ENCODE results near the gene CLINT1. TPM values are rescaled to one million over a fixed set of nuclear protein-coding genes. Genes with fewer than 3 reads are reported as not detected.
A peak's percentile ranks its signal among the peaks of the same experiment; 100 is the strongest.

The CLINT1 gene
- total RNA-seq, 4 donors from 2014 or later = 69.1 to 103 (median 88.6) TPM

GRCh38 chr5:157877821-157878220 lies 18.9 kb upstream of the CLINT1 start:
- H3K27me3 ChIP-seq = no peaks in the 10 kb centered on the region
- ATAC-seq = no peak
- no peak overlapping the region for H3K4me3 ChIP-seq
- H3K4me1 ChIP-seq = no peaks in the 10 kb centered on the region
- TF ChIP-seq POLR2AphosphoS5 (IDR thresholded peaks at IDR 0.05) (no peak), EP300 (IDR thresholded peaks at IDR 0.05) (no peak), CTCF (IDR thresholded peaks at IDR 0.05) (no peak), POLR2A (IDR thresholded peaks at IDR 0.05) (no peak)
- WGBS, 2 donors (ENCODE audit: low coverage in 1 of 2) = 90 to 94% methylated on average over 2 of the region's 2 CpGs
- no peak overlapping the region for H3K27ac ChIP-seq
- H3K9me3 ChIP-seq = no peaks in the 10 kb centered on the region
- H3K36me3 ChIP-seq = no peaks in the 10 kb centered on the region

GRCh38 chr5:157874861-157875260 lies 15.9 kb upstream of the CLINT1 start:
- H3K4me1 ChIP-seq = no peaks in the 10 kb centered on the region

GRCh38 chr5:157870837-157871834 lies 12.2 kb upstream of the CLINT1 start:
- no peak for TF ChIP-seq EP300 (IDR thresholded peaks at IDR 0.05)
- TF ChIP-seq CTCF (IDR thresholded peaks at IDR 0.05) = no peak
- no peak for TF ChIP-seq POLR2AphosphoS5 (IDR thresholded peaks at IDR 0.05)
- no peak for TF ChIP-seq POLR2A (IDR thresholded peaks at IDR 0.05)
- peak; percentile 58 for ATAC-seq
- 52 to 57% methylated on average over 4 to 7 of the region's 7 CpGs for WGBS, 2 donors (ENCODE audit: low coverage in 1 of 2)
- Histone ChIP-seq H3K27ac (no peak overlapping the region), H3K36me3 (no peaks in the 10 kb centered on the region), H3K4me1 (no peaks in the 10 kb centered on the region), H3K4me3 (no peak overlapping the region), H3K27me3 (no peaks in the 10 kb centered on the region), H3K9me3 (no peaks in the 10 kb centered on the region)

More at GRCh38 chr5:157874861-157875260, 15.9 kb upstream of the CLINT1 start:
- Histone ChIP-seq H3K9me3 (no peaks in the 10 kb centered on the region), H3K36me3 (no peaks in the 10 kb centered on the region), H3K27ac (no peak overlapping the region), H3K4me3 (no peak overlapping the region), H3K27me3 (no peaks in the 10 kb centered on the region)
- ATAC-seq = no peak
- WGBS, 2 donors (ENCODE audit: low coverage in 1 of 2) = 82 to 90% methylated on average over 4 to 5 of the region's 5 CpGs
- no peak for TF ChIP-seq POLR2A (IDR thresholded peaks at IDR 0.05)
- TF ChIP-seq POLR2AphosphoS5 (IDR thresholded peaks at IDR 0.05) = no peak
- TF ChIP-seq EP300 (IDR thresholded peaks at IDR 0.05) = no peak
- TF ChIP-seq CTCF (IDR thresholded peaks at IDR 0.05) = no peak

- H3K27me3 ChIP-seq = no peaks in the 10 kb centered on the region
- no peaks in the 10 kb centered on the region for H3K36me3 ChIP-seq
- H3K9me3 ChIP-seq = no peaks in the 10 kb centered on the region
- ATAC-seq = no peak
- 25 to 30% methylated on average over 2 of the region's 4 CpGs for WGBS, 2 donors (ENCODE audit: low coverage in 1 of 2)
- TF ChIP-seq CTCF (IDR thresholded peaks at IDR 0.05) = no peak
- no peak for TF ChIP-seq POLR2A (IDR thresholded peaks at IDR 0.05)
- no peak for TF ChIP-seq EP300 (IDR thresholded peaks at IDR 0.05)
- TF ChIP-seq POLR2AphosphoS5 (IDR thresholded peaks at IDR 0.05) = no peak
- H3K4me3 ChIP-seq = no peak overlapping the region
- no peaks in the 10 kb centered on the region for H3K4me1 ChIP-seq
- no peak overlapping the region for H3K27ac ChIP-seq
Measured at GRCh38 chr5:157867751-157868387, 8.9 kb upstream of the CLINT1 start.
